ENCODE measurements around the gene ARHGAP22. TPM values are rescaled to one million over a fixed set of nuclear protein-coding genes. Genes with fewer than 3 reads are reported as not detected.

Gene ARHGAP22
- total RNA-seq, 1 donor from 2014 or later, result 3.4 TPM

GRCh38 chr10:48523820-48524758, 80.8 kb downstream of the ARHGAP22 start:
- DNase-seq (no peak), ATAC-seq (peak; percentile 61)
- intact Hi-C loops (cut with micrococcal nuclease), result no loop called here

GRCh38 chr10:48523212-48523819, 81.6 kb downstream of the ARHGAP22 start:
- intact Hi-C loops (cut with micrococcal nuclease), result no loop called here
- peak; percentile 83 for ATAC-seq
- peak; percentile 66 for DNase-seq

DNA sequence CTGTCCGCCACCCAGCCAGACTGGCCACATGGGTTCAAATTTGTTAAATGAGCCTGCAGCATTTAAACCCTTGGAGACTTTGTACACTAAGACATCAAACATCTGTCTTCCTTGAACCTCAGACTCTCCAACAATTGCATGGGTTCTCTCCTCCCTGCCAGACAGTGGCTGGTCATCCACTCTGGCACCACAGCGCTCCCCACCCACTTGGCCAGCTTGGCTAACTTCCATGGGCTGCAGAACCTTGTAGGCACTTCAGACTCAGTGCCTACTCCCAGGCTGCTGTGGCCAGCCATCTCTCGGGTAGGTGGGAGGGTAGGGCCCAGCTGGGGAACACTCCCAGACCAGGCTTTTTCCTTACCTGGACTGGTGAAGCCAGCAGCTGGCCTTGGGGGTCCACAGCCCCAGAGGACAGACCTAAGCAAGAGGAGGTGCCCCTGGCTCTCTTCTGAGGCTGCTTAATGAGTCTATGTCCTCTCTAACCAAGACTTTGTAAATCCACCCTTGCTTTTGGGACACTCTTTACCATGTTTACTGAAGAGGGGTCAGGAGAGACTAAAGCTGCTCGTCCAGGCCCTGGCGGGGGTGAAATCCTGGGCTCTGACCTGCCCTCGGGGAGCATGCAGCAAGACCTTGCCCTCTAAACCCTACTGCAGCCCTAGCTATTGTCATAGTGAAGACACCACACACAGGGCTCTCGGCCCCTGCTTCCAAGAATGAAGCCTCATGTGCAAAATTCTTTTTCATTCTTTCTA, 82.7 kb downstream of the ARHGAP22 start:
- no peak for DNase-seq
- no peak for ATAC-seq
- intact Hi-C loops (cut with micrococcal nuclease), result no loop called here

- DNase-seq, result no peak
- ATAC-seq, result no peak
- intact Hi-C loops (cut with micrococcal nuclease), result no loop called here
Observed at GRCh38 chr10:48520594-48520993, 84.3 kb downstream of the ARHGAP22 start.

DNA sequence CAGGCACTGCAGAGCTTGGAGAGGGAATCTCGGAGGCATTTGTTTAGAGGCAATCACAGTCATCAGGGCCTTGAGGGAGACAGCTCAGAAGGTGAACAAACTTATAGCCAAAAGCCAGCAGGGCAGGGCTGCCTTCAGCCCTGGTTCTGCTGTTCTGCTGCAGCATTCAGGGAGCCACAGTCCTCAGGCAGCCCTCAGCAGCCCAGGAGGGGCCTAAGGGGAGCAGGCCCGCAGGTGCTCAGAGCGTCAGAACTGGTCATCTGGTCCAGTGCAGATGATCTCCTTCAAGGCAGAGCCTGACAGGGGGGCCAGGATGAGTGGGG, 84.7 kb downstream of the ARHGAP22 start:
- ATAC-seq (no peak), DNase-seq (no peak)
- intact Hi-C loops (cut with micrococcal nuclease), result no loop called here

DNA sequence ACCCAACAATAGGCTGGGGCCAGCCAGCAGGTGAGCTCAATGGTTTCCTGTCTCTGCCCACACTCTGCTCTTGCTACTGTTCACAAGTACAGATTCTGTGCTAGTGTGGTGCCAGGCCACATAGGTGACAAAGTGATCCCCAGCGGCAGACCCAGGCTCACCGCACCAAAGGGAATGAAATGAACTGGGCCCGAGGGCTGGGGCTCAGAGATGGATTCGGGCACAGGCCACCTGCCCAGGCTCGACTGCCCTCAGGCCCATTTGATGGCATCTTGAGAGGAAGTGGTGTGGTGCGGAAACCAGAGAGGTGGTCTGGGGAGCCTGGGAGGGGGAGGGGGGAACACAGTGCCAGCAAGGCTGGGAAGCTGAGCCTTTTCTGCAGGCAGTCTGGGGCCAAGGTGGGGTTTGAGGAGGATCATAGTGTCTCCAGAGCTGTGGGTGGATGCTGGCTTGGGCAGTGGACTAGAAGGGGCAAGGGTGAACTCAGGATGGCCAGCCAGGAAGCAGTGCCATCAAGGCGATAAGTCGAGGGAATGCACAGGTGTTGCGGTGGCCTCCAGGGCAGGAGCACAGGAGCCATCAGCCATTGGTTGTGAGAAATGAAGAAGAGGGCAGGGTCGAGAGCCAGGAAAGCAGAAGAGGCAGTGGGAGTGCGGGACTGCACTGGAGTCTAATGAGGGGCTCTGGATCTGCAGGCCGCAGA, 85.2 kb downstream of the ARHGAP22 start:
- ATAC-seq (no peak), DNase-seq (no peak)
- intact Hi-C loops (cut with micrococcal nuclease), result no loop called here

GRCh38 chr10:48518986-48519385, 85.9 kb downstream of the ARHGAP22 start:
- no peak for ATAC-seq
- DNase-seq, result no peak
- intact Hi-C loops (cut with micrococcal nuclease), result no loop called here

DNA sequence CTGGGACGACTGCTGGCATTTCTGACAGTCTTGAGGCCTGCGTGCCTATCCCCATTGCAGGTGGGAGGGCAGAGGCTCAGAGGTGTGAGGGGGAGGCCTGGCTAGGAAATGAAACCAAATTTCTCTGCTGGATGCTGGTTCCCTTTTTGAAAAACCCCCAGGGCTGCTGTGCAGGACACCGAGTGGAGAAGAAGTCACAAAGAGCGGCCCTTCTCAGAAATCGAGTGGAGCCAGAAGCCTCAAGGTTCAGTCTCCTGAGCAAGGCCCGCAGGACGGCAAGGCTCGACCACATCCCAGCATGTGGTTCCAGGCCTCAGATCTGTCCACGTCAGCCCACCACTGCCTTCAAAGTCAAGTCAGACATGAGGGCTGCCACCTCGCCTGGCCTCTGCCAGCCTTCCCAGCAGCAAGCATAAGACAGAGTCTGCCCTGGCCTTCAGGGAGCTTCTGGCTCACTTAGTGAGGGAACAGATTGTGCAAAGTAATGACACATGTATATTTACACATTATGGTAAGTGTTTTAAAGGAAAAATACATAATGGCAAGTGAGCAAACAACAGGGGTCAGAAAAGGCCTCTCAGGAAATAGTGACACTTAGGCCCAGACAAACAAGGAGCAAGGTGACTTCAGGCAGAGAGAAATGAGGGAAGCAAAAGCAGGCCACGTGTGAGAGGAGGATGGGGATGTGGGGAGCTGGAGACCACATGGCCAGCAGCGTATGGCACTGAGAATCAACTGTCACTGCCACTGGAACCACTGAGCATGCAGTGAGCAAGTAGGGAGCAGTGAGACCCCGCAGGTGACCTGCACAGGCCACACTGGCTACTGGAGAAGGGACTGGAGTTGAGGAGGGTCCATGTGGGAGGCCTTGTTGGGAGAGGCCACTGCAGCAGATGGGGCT, 86.7 kb downstream of the ARHGAP22 start:
- no peak for DNase-seq
- intact Hi-C loops (cut with micrococcal nuclease), result no loop called here
- ATAC-seq, result no peak

DNA sequence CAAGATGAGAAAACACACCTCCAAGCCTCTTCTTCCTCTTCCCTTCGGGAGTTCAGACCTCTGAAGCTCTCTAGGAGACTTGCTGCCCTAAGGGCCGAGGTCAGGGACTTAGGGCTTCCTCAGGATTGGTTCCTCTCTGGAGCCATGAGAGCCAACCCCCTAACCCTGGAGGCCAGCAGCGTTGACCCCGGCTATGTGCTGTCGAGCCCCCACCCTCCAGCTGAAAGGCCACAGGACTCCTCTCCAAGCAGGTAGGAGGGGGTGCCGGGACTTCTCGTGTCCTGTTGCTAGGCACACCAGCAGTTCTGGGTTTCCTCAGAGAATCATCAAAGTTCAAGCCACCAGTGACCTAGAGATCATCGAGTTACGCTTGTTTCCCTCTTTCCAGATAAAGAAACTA, 87.4 kb downstream of the ARHGAP22 start:
- intact Hi-C loops (cut with micrococcal nuclease), result no loop called here
- no peak for ATAC-seq
- no peak for DNase-seq

DNA sequence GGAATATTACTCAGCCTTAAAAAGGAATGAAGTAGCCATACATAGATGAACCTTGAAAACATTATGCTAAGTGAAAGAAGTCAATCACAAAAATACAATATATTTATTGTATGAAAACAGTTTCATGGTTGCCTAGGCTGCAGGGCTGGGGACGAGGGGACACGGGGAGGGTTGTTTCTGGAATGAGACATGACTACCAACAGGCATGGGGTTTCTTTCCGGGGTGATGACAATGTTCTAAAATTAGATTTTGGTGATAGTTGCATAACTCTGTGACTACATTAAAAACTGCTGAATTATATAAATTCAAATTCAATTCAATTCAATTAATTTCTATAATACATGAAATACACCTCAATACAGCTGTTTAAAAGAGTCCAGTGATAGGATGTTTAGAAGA, 88.0 kb downstream of the ARHGAP22 start:
- intact Hi-C loops (cut with micrococcal nuclease), result no loop called here
- DNase-seq, result no peak
- ATAC-seq, result no peak

GRCh38 chr10:48514916-48515315, 90.0 kb downstream of the ARHGAP22 start:
- no peak for ATAC-seq
- no peak for DNase-seq
- intact Hi-C loops (cut with micrococcal nuclease), result no loop called here

DNA sequence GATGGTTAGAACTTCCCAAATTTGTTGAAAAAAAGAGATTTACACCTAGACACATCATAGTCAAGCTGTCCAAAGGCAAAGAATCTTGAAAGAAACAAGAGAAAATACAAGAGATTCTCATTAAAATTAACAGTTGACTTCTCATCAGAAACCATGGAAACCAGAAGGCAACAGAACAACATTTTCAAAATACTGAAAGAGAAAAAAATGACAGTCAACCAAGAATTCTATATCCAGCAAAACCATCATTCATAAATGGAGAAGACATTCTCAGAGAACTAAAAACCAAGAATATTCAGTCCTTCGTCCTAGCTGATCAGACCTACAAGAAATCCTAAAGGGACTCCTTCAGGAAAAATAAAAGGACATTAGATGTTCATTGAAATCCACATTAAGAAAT, 90.6 kb downstream of the ARHGAP22 start:
- ATAC-seq (no peak), DNase-seq (no peak)
- intact Hi-C loops (cut with micrococcal nuclease), result no loop called here

DNA sequence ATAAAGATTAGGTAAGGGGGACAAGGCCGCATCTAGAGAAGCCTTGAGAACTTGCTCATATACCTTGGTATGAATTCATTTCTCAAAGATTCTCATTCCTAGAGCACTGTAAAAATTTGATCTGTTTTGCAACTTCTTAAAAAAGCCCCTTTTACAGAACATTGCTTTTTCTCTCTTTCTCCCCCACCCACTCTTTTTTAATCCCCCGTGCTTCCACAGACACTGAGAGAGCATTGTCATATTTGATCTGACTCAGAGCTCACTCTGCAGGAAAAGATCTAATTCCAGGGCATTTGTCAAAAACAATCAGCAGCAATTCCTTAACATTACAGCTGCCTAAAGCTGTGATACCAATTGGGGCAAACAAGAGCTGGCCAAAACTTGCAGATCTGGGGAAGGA, 92.0 kb downstream of the ARHGAP22 start:
- intact Hi-C loops (cut with micrococcal nuclease), result no loop called here
- DNase-seq, result no peak
- no peak for ATAC-seq

GRCh38 chr10:48511875-48512231, 93.0 kb downstream of the ARHGAP22 start:
- DNase-seq (no peak), ATAC-seq (peak; percentile 44)
- intact Hi-C loops (cut with micrococcal nuclease), result no loop called here

DNA sequence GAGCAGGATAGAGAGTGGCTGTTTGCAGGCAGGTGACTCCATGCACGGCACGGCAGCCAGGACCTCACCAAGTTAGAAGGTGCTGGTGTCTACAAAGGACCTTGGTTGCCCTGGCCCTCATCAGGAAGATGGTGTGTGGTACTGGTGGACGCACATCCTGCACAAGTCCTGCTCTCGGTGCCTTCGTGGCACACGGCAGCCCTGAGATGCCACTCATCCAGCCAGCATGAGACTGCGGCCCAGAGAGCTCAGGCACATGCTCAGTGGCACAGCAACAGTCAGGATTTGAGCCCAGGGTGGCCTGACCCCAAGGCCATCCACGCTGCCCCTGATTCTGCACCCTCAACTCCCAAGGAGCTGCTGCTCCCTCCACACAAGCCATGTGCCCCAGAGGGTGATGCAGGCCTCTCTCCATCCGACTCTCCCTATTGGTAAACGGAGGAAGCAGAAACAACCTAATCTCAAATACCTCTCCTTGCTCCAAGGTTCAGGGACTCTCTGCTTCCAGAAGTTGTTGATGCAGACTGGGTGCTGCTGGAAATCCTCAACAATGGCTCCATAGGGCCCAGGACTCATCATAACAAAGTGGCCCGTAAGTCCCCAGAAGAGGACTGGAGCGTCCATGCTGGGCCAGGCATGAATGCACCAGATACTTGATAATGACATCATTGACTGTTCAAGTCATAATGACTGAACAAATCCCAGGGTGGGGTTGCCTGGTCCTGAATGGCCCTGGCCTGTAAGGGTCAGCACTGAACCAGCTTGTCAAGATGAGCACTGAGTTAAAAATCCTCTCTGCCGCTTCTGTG, 93.6 kb downstream of the ARHGAP22 start:
- no peak for ATAC-seq
- intact Hi-C loops (cut with micrococcal nuclease), result no loop called here
- DNase-seq, result no peak

DNA sequence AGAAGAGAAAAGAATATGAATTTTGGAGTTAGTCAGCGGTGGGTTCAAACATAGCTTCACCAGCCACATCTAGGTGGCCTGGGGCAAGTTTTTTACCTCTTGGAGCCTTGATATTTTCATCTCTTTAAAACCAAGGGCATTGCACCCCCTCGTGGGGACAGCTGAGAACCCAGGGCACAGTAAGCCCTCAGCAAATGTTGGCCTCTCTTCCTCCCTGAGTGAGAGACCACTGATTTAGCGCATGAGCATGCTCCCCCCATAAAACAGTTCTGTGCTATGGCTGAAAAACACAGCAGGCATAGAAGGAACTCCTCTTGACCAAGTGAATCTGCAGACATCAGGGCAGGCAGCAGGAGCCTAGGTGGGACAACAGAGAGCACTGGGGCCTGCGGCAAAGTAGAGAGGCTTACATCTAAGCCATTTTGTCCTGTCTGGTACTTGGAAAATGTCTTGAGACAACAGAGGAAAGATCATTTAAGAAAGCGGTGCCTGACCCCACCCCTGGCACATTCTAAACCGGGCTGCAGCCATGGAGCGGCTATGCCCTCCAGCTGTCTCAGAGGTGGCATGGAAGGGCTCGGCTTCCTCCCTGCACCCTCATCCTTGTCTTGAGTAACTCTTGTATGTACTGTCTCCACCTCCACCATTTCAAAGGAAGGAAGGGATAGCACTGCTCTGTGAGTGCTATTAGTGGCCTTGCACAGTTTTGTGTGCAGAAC, 94.7 kb downstream of the ARHGAP22 start:
- DNase-seq, result no peak
- intact Hi-C loops (cut with micrococcal nuclease), result no loop called here
- peak; percentile 18 for ATAC-seq
